ENCODE results near the gene PCBP3.

PCBP3 gene

DNA sequence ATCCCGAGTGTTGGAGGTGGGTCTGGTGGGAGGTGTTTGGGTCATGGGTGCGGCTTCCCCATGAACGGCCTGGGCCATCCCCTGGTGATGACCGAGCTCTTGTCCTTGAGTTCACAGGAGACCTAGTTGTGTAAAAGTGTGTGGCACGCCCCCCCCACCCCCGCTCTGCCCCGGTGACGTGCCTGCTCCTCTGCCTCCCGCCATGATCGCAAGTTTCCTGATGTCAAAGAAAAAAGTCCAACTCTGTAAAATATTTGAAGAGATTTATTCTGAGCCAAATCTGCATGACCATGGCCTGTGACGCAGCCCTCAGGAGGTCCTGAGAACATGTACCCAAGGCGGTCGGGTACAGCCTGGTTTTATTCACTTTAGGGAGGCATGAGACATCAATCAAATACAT is 212.9 kb downstream of the PCBP3 start:
- no peak for DNase-seq (ENCODE audit: low read depth in 3 of 3, low spot score in 1 of 3)

- DNase-seq (ENCODE audit: low read depth in 3 of 3, low spot score in 1 of 3) = no peak
These were observed 213.4 kb downstream of the PCBP3 start for GRCh38 chr21:45856906-45857305.

DNA sequence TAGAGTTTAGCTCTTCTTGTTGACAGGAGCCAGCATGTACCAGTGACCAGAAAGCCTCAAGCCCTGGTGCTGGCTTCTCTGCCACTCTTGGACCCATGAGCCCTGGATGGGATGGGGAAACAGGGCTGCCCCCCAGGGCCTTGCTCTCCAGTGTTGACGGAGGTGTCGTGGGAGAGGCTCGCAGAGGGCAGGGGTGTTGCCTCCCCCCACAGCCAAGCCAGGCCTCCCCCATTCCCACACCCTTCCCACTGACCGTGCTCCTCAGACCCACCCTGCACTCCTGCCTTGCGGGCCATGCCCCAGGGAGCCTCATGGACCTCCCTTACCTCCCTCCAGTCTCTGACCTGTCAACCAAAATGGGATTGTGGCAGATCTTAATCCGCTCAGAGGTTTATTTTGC is 214.2 kb downstream of the PCBP3 start:
- no peak for DNase-seq (ENCODE audit: low read depth in 3 of 3, low spot score in 1 of 3)

- no peak for DNase-seq (ENCODE audit: low read depth in 3 of 3, low spot score in 1 of 3)
These were observed 214.7 kb downstream of the PCBP3 start for GRCh38 chr21:45858180-45858579.

GRCh38 chr21:45859041-45859761 is 215.7 kb downstream of the PCBP3 start:
- DNase-seq (ENCODE audit: low read depth in 3 of 3, low spot score in 1 of 3) = no peak

GRCh38 chr21:45859762-45860357 is 216.3 kb downstream of the PCBP3 start:
- DNase-seq (ENCODE audit: low read depth in 3 of 3, low spot score in 1 of 3) = no peak

GRCh38 chr21:45860493-45861155 is 217.1 kb downstream of the PCBP3 start:
- no peak for DNase-seq (ENCODE audit: low read depth in 3 of 3, low spot score in 1 of 3)

GRCh38 chr21:45861156-45861870 is 217.8 kb downstream of the PCBP3 start:
- no peak for DNase-seq (ENCODE audit: low read depth in 3 of 3, low spot score in 1 of 3)

DNA sequence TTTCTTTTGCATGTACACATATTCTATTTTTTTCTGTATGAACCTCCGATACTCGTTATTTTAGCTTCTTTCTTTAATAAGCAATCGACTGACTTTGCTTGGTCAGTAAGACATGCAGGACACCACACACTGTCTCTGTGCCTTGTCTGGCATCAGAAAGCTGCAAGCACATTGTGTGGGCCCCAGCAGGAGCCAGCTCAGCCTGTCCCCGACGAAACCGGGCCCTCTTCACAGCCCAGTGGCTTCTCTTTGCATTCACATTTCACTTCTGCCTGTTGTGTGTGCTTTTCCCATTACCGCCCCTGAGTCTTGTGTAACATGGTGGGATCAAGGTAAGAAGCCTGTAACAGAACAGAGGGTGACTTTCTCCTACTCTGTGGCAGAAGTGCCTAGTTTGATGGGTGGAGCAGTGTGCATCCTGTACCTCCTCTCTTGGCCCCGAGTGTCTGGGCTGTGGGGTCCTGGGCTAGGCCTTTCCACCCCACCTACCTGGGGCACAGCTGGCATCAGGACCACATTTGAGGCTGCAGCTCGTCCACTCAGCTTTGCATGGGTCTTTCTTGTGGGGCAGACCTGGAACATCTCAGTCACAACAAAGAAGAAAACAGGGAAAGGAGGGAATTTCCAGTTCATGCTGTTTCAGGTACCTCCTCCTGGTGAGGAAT is 219.2 kb downstream of the PCBP3 start:
- DNase-seq (ENCODE audit: low read depth in 3 of 3, low spot score in 1 of 3) = no peak

DNA sequence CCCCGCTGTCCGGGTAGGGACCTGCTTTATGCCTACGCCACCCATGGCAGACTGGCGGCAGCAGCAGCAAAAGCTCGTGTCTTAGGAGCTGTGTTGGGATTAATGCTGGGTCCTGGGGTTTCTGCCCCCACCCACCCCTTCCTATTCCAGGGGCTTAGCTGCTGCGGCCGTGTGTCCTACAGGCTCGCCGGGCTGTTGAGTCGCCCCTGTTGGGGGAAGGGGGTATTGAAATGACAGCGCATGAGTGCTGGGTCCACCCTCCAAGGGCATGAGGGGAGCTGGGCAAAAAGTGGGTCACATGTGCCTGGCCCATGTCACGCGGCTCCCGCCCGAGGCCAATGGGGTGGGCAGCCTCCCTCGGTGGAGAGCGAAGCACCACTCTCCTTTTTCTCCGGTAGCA is 219.7 kb downstream of the PCBP3 start:
- DNase-seq (ENCODE audit: low read depth in 3 of 3, low spot score in 1 of 3) = no peak

GRCh38 chr21:45863751-45864150 is 220.2 kb downstream of the PCBP3 start:
- DNase-seq (ENCODE audit: low read depth in 3 of 3, low spot score in 1 of 3) = no peak

DNA sequence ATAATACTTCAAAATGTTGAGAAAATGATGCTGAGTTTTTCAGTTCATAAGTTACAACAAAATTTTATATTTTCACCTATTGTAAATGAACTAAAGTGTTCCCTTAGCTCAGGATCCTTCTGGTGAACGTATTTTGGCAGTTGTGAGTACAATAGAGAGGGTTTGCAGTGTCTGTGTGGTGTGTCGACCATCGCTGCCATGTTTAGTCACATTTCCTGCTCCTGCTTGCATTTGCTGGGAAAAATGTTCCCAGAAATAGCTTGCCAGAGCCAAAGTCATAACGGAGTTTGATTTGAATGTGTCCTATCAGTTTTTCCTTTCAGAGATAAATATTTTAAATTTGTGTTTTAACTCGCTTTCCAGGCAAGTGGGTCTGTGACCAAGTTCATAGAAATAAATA is 220.9 kb downstream of the PCBP3 start:
- no peak for DNase-seq (ENCODE audit: low read depth in 3 of 3, low spot score in 1 of 3)

DNA sequence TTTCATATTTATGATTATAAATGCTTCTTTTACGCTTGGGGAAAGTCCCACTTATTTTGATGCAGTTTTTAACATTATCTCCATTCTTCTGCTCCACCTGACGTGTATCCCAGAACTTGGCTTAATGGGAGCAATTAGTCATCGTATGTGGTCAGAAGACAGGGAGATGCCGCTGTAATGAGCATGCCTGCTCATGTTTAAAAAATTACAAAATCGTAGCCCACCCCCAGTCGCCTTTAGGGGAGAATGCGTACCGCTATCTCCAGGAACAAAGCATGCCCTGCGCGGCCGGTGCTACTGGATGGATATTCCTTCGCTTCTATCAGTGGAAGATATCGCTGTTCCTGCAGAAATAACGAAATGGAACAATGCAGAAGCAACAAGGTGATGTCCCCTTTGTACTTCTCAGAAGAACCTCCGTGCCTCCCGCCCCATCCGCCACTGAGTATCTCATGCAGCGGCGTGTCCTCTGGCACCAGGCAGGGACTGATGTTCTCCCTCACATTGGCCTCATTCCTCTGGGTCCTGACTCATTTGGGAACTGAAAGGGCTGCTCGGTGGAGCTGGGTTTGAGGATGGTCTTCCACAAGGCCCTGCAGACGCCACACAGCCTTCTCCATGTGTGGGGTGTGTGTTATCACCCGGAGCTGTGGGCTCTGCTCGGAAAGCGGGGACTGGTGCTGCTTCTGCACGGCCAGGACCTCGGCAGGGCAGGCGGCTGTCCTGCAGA is 221.7 kb downstream of the PCBP3 start:
- no peak for DNase-seq (ENCODE audit: low read depth in 3 of 3, low spot score in 1 of 3)

- DNase-seq (ENCODE audit: low read depth in 3 of 3, low spot score in 1 of 3) = no peak
These were observed 223.0 kb downstream of the PCBP3 start for GRCh38 chr21:45866551-45866950.

DNA sequence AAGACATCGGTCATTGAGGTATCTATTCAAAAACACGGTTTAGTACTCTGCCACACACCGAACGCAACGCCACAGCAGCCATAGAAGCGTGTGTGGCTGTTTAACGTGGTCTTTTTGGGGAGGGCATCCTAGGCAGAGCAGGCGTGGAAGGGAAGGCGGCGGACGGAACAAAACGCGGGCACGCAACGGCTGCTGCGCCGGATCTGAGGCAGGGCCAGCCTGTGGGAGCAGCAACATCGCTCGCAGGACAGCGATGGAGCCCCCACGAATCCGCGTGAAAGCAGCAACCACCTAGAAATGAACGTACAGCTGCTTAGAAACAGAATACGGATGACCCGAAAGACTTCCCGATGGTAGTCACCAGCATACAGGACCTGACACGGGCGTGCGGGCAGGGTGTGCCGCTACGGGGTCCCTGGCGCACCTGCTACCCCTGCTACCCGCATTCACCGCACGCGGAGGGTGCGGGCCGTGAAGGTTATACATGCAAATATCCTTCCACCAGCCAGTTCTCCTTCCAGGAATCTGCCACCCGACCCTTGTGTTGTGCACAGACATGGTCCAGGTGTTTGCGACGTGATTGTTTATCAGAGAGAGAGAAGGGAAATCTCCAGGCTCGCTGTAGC is 223.6 kb downstream of the PCBP3 start:
- DNase-seq (ENCODE audit: low read depth in 3 of 3, low spot score in 1 of 3) = no peak

DNA sequence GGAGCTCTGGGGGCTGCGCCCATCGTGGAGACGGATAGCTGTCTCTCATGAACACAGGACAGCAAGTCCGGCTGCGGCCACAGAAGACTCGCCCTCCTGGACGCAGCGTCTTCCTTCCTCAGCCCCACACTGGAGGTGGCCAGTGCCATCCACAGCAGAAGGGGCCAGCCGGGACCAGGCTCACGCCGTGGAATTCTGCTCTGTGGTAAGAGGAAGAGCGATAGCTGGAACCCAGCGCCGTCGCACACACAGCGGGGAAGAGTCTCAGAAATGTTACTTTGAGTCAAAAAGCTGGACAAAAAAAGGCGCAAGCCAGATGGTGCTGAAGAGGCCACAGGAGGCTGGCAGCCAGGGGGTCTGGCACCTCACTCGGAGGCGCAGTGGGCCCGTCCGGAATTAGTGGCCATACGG is 224.2 kb downstream of the PCBP3 start:
- DNase-seq (ENCODE audit: low read depth in 3 of 3, low spot score in 1 of 3) = no peak

- DNase-seq (ENCODE audit: low read depth in 3 of 3, low spot score in 1 of 3) = no peak
These were observed 224.6 kb downstream of the PCBP3 start for GRCh38 chr21:45868086-45868485.

GRCh38 chr21:45868488-45868887 is 225.0 kb downstream of the PCBP3 start:
- DNase-seq (ENCODE audit: low read depth in 3 of 3, low spot score in 1 of 3) = no peak

GRCh38 chr21:45869121-45870007 is 225.8 kb downstream of the PCBP3 start:
- DNase-seq (ENCODE audit: low read depth in 3 of 3, low spot score in 1 of 3) = no peak

Measured in stimulated activated CD4-positive, alpha-beta T cell treated with anti-CD3 and anti-CD28 coated beads, TNF-alpha, amount 100 ng/mL, for 1 hour (primary cell).